T follicular helper cell (primary cell): ENCODE measurements around the gene ALDH1L2.
"Not testable (repeated sequence)": the region's sequence is repeated elsewhere in the genome, so short reads cannot be mapped to it uniquely, and the experiment has no call there.

Experiments
- DNase-seq: peaks from one replicate; pipeline ENCODE4 v3.0.0-alpha.2; 2020; ENCODE audit warnings: low read depth

ALDH1L2 gene

DNA sequence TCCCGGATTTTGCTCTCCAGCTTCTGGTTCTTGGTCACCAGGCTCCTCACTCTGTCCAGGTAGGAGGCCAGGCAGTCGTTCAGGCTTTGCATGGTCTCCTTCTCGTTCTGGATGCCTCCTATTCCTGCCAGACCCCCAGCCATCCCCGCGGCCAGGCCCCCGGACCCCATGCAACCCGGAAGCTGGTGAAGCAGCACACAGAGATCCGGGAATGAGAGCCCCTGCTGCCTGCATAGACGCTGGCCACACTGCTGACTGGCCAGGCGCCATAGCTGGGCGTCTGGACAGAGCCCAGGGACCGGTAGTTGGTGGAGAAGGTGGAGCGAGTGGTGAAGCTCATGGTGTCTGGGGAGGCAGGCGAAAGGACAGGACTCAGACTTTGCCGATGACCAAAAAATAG is 106.6 kb downstream of the ALDH1L2 start:
- not testable (repeated sequence) for DNase-seq

DNA sequence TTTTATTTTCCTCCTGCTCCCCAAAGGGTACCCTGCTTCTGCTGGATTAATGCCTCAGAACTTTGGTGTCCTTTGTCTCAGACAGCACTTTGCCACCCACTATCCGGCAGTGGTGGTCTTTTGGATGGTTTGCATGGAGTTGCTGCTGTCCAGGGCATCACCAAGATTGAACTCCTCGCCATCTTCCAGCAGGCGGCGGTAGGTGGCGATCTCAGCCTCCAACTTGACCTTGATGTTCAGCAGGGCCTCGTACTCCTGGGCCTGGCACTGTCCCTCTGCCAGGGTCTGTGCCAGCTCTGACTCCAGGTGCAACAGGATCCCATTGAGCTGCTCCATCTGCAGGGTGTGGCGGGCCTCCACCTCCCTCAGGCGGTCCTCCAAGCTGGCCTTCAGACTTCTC is 107.6 kb downstream of the ALDH1L2 start:
- DNase-seq: no peak

DNA sequence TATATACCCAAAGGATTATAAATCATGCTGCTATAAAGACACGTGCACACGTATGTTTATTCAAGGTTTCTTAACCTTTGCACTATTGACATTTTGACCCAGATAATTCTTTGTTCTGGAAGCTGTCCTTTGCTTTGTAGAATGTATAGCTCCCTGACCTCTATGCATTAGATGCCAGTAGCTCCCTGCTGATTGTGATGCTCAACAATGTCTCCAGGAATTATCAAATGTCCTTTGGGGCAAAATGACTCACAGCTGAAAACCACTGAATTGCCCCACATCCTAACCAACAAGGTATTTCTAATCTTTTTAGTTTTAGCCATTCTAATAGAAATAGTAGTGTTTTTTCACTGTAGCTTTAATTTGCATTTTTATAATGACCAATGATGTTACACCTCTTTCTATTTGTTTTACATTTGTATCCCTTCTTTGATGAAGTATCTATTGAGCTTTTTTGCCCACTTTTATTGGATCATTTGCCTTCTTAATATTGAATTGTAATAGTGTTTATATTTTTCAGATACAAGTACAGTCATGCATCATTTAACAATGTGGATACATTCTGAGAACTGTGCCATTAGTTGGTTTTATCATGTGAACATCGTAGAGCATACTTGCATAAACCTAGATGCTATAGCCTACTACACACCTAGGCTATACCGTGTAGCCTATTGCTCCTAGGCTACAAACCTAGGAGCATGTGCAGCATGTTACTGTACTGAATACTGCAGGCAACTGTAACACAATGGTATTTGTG is 108.5 kb downstream of the ALDH1L2 start:
- DNase-seq: no peak

DNA sequence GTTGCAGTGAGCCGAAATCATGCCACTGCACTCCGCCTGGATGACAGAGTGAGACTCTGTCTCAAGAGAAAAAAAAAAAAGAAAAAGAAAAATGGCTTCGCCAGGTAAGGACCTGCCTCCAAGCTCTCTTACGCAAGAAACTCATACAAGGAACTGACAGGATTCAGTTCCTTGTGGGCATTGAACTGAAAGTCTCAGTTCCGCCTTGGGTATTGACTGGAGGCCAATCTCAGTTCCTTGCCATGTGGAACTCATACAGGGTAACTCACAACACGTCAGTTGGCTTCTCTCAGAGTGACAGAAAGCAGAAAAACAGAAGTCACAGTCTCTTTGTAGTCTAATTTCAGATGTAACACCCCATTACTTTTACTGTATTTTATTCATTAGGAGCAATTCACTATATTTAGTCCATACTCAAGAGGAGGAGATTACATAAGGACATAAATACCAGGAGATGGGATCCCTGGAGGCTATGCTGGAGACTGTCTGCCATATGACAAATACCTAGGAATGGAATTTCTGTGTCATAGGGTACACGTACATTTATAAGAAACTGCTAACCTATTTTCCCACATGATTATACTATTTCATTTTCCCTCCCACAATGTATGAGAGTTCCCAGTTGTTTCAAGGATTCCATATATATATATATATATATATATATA is 109.5 kb downstream of the ALDH1L2 start:
- DNase-seq: no peak

DNA sequence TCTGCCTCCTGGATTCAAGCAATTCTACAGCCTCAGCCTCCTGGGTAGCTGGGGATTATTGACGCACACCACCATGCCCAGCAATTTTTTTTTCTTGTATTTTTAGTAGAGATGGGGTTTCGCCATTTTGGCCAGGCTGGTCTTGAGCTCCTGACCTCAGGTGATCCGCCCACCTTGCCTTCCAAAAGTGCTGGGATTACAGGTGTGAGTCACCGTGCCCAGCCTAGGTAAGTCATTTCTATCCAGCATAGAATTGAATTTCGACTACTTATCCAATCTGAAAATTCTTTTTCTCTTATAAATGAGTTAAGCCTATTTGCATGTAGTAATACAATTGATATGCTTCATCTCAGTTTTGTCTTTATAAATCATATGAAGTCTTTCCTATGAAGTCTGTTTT is 111.0 kb downstream of the ALDH1L2 start:
- DNase-seq: no peak

DNA sequence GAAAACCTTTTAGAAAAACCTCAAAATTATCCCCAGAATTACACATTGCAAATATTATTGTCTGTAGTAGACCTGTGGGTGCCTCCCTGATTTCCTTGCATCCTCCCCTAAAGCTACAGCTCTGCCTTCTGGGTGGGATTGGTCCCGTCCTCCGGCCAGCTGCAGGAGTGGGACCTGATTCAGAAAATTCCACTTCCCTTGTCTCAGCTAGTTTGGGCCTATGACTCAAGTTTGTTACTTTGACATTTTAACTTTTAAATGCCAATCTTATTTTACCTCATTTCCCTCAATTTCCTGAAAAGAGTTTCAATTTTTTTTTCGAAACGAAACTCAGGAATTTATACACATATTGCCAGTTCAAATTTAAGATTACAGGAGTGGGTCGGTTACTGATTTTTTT is 113.0 kb downstream of the ALDH1L2 start:
- no peak for DNase-seq
